Loucy (cell line): Measurements from ENCODE around the gene S100A7A.

Experiments used
- EZH2phosphoT487 ChIP-seq: fragments of 200-600 bp; IDR thresholded peaks from 2 replicates; pipeline ENCODE4 v1.6.1; 2018; ENCODE audit warnings: antibody characterized with exemption, mild to moderate bottlenecking, moderate library complexity, borderline replicate concordance
- TF ChIP-seq, protein P1 (sequence below): fragments of 200-600 bp; sonication (generic); conservative IDR thresholded peaks from 2 replicates; pipeline ENCODE4 v1.5.1; 2014; ENCODE audit warnings: mild to moderate bottlenecking, antibody characterized with exemption, low read length

DNA sequence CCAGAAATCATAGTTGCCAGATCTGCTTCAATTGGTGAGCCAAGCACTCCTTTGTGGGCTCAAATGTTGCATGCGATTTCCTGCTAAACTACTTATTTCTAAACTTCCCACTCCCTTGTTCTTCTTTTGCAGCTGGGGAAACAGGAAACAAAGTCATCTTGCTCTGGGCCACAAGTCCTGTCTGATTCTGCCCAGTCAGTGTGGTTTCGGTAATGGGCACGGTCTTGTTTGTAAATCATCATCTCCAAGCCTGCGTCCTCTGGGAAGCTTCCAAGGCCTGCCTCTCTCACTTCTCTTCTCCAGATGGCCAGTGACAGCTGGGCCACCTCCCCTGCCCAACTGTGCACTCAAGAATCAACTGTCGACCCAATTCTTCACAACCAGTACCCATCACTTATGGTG, 29.8 kb upstream of the S100A7A start:
- TF ChIP-seq, protein P1, sequence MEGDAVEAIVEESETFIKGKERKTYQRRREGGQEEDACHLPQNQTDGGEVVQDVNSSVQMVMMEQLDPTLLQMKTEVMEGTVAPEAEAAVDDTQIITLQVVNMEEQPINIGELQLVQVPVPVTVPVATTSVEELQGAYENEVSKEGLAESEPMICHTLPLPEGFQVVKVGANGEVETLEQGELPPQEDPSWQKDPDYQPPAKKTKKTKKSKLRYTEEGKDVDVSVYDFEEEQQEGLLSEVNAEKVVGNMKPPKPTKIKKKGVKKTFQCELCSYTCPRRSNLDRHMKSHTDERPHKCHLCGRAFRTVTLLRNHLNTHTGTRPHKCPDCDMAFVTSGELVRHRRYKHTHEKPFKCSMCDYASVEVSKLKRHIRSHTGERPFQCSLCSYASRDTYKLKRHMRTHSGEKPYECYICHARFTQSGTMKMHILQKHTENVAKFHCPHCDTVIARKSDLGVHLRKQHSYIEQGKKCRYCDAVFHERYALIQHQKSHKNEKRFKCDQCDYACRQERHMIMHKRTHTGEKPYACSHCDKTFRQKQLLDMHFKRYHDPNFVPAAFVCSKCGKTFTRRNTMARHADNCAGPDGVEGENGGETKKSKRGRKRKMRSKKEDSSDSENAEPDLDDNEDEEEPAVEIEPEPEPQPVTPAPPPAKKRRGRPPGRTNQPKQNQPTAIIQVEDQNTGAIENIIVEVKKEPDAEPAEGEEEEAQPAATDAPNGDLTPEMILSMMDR = no peak
- TF ChIP-seq EZH2phosphoT487 = no peak
